A673 (cell line): ENCODE data around the gene PRMT7. TPM values are rescaled to one million over a fixed set of nuclear protein-coding genes. Genes with fewer than 3 reads are reported as not detected.

ENCODE experiments used
- BruUV-seq: library from RNA; stranded (reverse); fragments of 400-500 nt; replicated peaks from 2 replicates; lab custom pipeline; 2021; lab: Mats Ljungman, UMichigan
- CTCF ChIA-PET: fragments of 300-600 bp; sonication (Branson Sonifier 250); formaldehyde crosslinking; loops from one replicate; lab custom pipeline; 2022; ENCODE audit warnings: antibody characterized with exemption; lab: Charles Lee
- POLR2A ChIA-PET: fragments of 300-600 bp; sonication (Branson Sonifier 250); formaldehyde crosslinking; loops from one replicate; lab custom pipeline; 2022; ENCODE audit warnings: antibody characterized with exemption; ENCODE audit not compliant: low non-redundant PET; lab: Charles Lee
- DNase-seq: peaks from one replicate; pipeline ENCODE4 v3.0.0-alpha.2; 2015; ENCODE audit warnings: low spot score
- H3K27ac ChIP-seq: fragments of 200-600 bp; sonication (generic); 2 replicates; pipeline ENCODE4 v1.5.1; 2016; ENCODE audit warnings: mixed run types, low read depth, mild to moderate bottlenecking, mixed read lengths, antibody characterized with exemption, low read length; ENCODE audit not compliant: poor library complexity, severe bottlenecking
- H3K27me3 ChIP-seq: fragments of 200-600 bp; sonication (generic); replicated peaks from 2 replicates; pipeline ENCODE4 v1.6.1; 2017; ENCODE audit warnings: mixed run types, low read depth, mild to moderate bottlenecking, mixed read lengths, antibody characterized with exemption, low read length; ENCODE audit not compliant: insufficient read depth, poor library complexity
- H3K36me3 ChIP-seq: fragments of 200-600 bp; sonication (generic); 2 replicates; pipeline ENCODE4 v1.6.1; 2016; ENCODE audit warnings: mixed run types, mild to moderate bottlenecking, mixed read lengths, antibody characterized with exemption, low read length; ENCODE audit not compliant: insufficient read depth, poor library complexity, severe bottlenecking
- H3K4me1 ChIP-seq: fragments of 200-600 bp; sonication (generic); 2 replicates; pipeline ENCODE4 v1.6.1; 2017; ENCODE audit warnings: mixed run types, mild to moderate bottlenecking, mixed read lengths, antibody characterized with exemption, low read length; ENCODE audit not compliant: insufficient read depth, poor library complexity, severe bottlenecking
- H3K4me3 ChIP-seq: fragments of 200-600 bp; sonication (generic); 2 replicates; pipeline ENCODE4 v1.5.1; 2016; ENCODE audit warnings: low read depth, mixed run types, mild to moderate bottlenecking, mixed read lengths, low read length; ENCODE audit not compliant: poor library complexity, severe bottlenecking
- H3K9me3 ChIP-seq: fragments of 200-600 bp; sonication (generic); 2 replicates; pipeline ENCODE4 v1.6.1; 2016; ENCODE audit warnings: mixed run types, low read depth, mild to moderate bottlenecking, mixed read lengths, antibody characterized with exemption, low read length; ENCODE audit not compliant: poor library complexity, severe bottlenecking
- CTCF ChIP-seq: fragments of 300-800, 200-600 bp; sonication (generic); conservative IDR thresholded peaks from 2 replicates; pipeline ENCODE4 v1.5.1; 2017; ENCODE audit warnings: low read depth, mild to moderate bottlenecking, antibody characterized with exemption, low read length, moderate library complexity, mixed read lengths
- EZH2 ChIP-seq: fragments of 200-600 bp; sonication (generic); IDR thresholded peaks from 2 replicates; pipeline ENCODE4 v1.6.1; 2017; ENCODE audit warnings: borderline replicate concordance, low read depth, mild to moderate bottlenecking, mixed read lengths, antibody characterized with exemption, low read length; ENCODE audit not compliant: poor library complexity, severe bottlenecking
- intact Hi-C: fragments of 100-400 bp; cut with micrococcal nuclease; formaldehyde crosslinking; loops from one replicate; pipeline ENCODE4 v1.10.0; 2022; ENCODE audit not compliant: unreplicated experiment
- total RNA-seq: library from RNA; stranded (reverse); gene quantifications from 2 replicates; pipeline ENCODE4 v1.2.3, GENCODE V29; 2021

Gene PRMT7
- total RNA-seq, 1 experiment from 2014 or later, result 66.2 TPM

GRCh38 chr16:68372381-68372720, 61.5 kb downstream of the PRMT7 start:
- Histone ChIP-seq H3K4me1 (no peaks in the 10 kb centered on the region), H3K27ac (no peak overlapping the region), H3K36me3 (no peaks in the 10 kb centered on the region), H3K27me3 (no peaks in the 10 kb centered on the region), H3K4me3 (no peak overlapping the region), H3K9me3 (no peaks in the 10 kb centered on the region)
- no peak for DNase-seq
- no peak for TF ChIP-seq EZH2
- no peak for TF ChIP-seq CTCF
- ChIA-PET CTCF (no interaction called here), POLR2A (no interaction called here)
- intact Hi-C loops, result no loop called here
- BruUV-seq, result no TSS peak

- intact Hi-C loops, result no loop called here
- H3K36me3 ChIP-seq, result no peaks in the 10 kb centered on the region
- H3K4me1 ChIP-seq, result no peaks in the 10 kb centered on the region
- no peaks in the 10 kb centered on the region for H3K9me3 ChIP-seq
- no peaks in the 10 kb centered on the region for H3K27me3 ChIP-seq
- no peak overlapping the region for H3K4me3 ChIP-seq
- no peak overlapping the region for H3K27ac ChIP-seq
- DNase-seq, result no peak
- ChIA-PET POLR2A (no interaction called here), CTCF (no interaction called here)
- BruUV-seq, result no TSS peak
- TF ChIP-seq EZH2 (no peak), CTCF (no peak)
These were observed 62.0 kb downstream of the PRMT7 start for GRCh38 chr16:68372806-68373205.

GRCh38 chr16:68373528-68374245, 62.9 kb downstream of the PRMT7 start:
- ChIA-PET CTCF (no interaction called here), POLR2A (no interaction called here)
- Histone ChIP-seq H3K9me3 (no peaks in the 10 kb centered on the region), H3K36me3 (no peaks in the 10 kb centered on the region), H3K27ac (no peak overlapping the region), H3K27me3 (no peaks in the 10 kb centered on the region), H3K4me3 (no peak overlapping the region), H3K4me1 (no peaks in the 10 kb centered on the region)
- TF ChIP-seq CTCF, result no peak
- TF ChIP-seq EZH2, result no peak
- no TSS peak for BruUV-seq
- intact Hi-C loops, result no loop called here
- no peak for DNase-seq
